Stomach (tissue), 9 donors: ENCODE results near the gene SRSF8. TPM values are rescaled to one million over a fixed set of nuclear protein-coding genes. Genes with fewer than 3 reads are reported as not detected.

Experiments used
- DNase-seq, 2 donors: peaks; one replicate each; pipeline versions ENCODE4 v3.0.0 to v3.0.0-alpha.2; 2013 to 2019
- H3K27ac ChIP-seq, 5 donors: fragments of 200-600 bp in 4 of 5; sonication (generic) in 4 of 5; one replicate each; pipeline ENCODE4 v1.5.1; 2013 to 2019; ENCODE audit warnings: mild to moderate bottlenecking in 1 of 5, moderate library complexity in 1 of 5
- H3K27me3 ChIP-seq, 3 donors: fragments of 200-600 bp; sonication (generic); one replicate each; pipeline ENCODE4 v1.5.1; 2017 to 2019; ENCODE audit warnings: mixed run types in 1 of 3
- H3K36me3 ChIP-seq, 4 donors: fragments of 200-600 bp; sonication (generic); 1 replicate in 3 of 4; 2 replicates in 1 of 4; pipeline ENCODE4 v1.5.1; 2016 to 2019
- H3K4me1 ChIP-seq, 4 donors: fragments of 200-600 bp; sonication (generic); one replicate each; pipeline ENCODE4 v1.5.1; 2016 to 2019
- H3K4me3 ChIP-seq, 4 donors: fragments of 200-600 bp; sonication (generic) in 3 of 4; one replicate each; pipeline ENCODE4 v1.5.1; 2016 to 2019; ENCODE audit warnings: mild to moderate bottlenecking in 1 of 4
- H3K9me3 ChIP-seq, 4 donors: fragments of 200-600 bp; sonication (generic); one replicate each; pipeline ENCODE4 v1.5.1; 2016 to 2019
- CTCF ChIP-seq, 7 experiments: fragments of 450-650 bp in 4 of 7; fragments of 200-600 bp in 3 of 7; sonication (generic) in 3 of 7; IDR thresholded peaks; one replicate each; pipeline ENCODE4 v1.5.1; 2016 to 2019; ENCODE audit warnings: antibody characterized with exemption in 7 of 7, control low read depth in 2 of 7, mild to moderate bottlenecking in 1 of 7
- EP300 ChIP-seq: sonication (generic); formaldehyde crosslinking; IDR thresholded peaks from one replicate; pipeline ENCODE4 v1.6.1; 2017; ENCODE audit warnings: antibody characterized with exemption
- POLR2A ChIP-seq, 4 donors: fragments of 450-650 bp; IDR thresholded peaks; one replicate each; pipeline ENCODE4 v1.6.1; 2016; ENCODE audit warnings: antibody characterized with exemption in 4 of 4, control low read depth in 2 of 4, mild to moderate bottlenecking in 1 of 4, moderate library complexity in 1 of 4
- POLR2AphosphoS5 ChIP-seq, 3 donors: sonication (generic); formaldehyde crosslinking; IDR thresholded peaks; one replicate each; pipeline ENCODE4 v1.6.1; 2016; ENCODE audit warnings: antibody characterized with exemption in 3 of 3
- WGBS, 5 donors: extraction: QIAGEN DNeasy Blood & Tissue Kit in 3 of 5; methylation state at CpG; one replicate each; pipeline versions ENCODE4 v1.1.5 to v1.1.7; 2013 to 2018; 5-methylcytosine and 5-hydroxymethylcytosine counted together
- intact Hi-C: fragments of 100-400 bp; cut with DNase I; formaldehyde crosslinking; loops from one replicate; pipeline ENCODE4 v1.15.1; 2023; ENCODE audit warnings: low total_unique reads
- polyA plus RNA-seq, 3 donors: library from polyadenylated mRNA; stranded (reverse); fragments of 200-250 nt; gene quantifications; one replicate each; pipeline ENCODE4 v1.2.3, GENCODE V29; 2013
- total RNA-seq, 5 donors: library from RNA; depleted of rRNA; stranded (reverse); fragments of >200 nt; gene quantifications; one replicate each; pipeline versions ENCODE4 v1.1.0 to v1.2.3, GENCODE V29; 2014 to 2016
- donor health status: healthy with polysubstance abuse.
- donor health status: Bipolar disorder and iron deficiency.
- donor health status: healthy.

SRSF8 gene
- total and polyA plus RNA-seq, 8 donors, result 10.7 to 39.6 (median 29.3) TPM

- no peak for DNase-seq
- Histone ChIP-seq H3K27ac (no peak overlapping the region), H3K36me3 (no peaks in the 10 kb centered on the region), H3K27me3 (no peaks in the 10 kb centered on the region), H3K4me1 (peaks cover 0 to 4% (median 0%) of the 10 kb centered on the region in 4 donors), H3K9me3 (no peaks in the 10 kb centered on the region), H3K4me3 (no peak overlapping the region)
- intact Hi-C loops, result no loop called here
- TF ChIP-seq EP300 (no peak), CTCF (IDR thresholded peaks at IDR 0.05) (no peak), POLR2A (IDR thresholded peaks at IDR 0.05) (no peak)
- WGBS, 5 donors, result 68 to 90% (median 76%) methylated on average over 3 of the region's 3 CpGs
Observed at GRCh38 chr11:95098826-95099225, 32.1 kb downstream of the SRSF8 start.

GRCh38 chr11:95100191-95100648 is 33.5 kb downstream of the SRSF8 start:
- Histone ChIP-seq H3K4me3 (no peak overlapping the region), H3K27me3 (no peaks in the 10 kb centered on the region), H3K27ac (no peak overlapping the region), H3K4me1 (peaks cover 0 to 4% (median 0%) of the 10 kb centered on the region in 4 donors), H3K36me3 (no peaks in the 10 kb centered on the region), H3K9me3 (no peaks in the 10 kb centered on the region)
- intact Hi-C loops, result no loop called here
- no peak for DNase-seq
- 75 to 83% (median 79%) methylated on average over 4 of the region's 4 CpGs for WGBS, 5 donors
- TF ChIP-seq EP300 (no peak), CTCF (IDR thresholded peaks at IDR 0.05) (no peak), POLR2A (IDR thresholded peaks at IDR 0.05) (no peak)

- TF ChIP-seq CTCF (IDR thresholded peaks at IDR 0.05) (no peak), EP300 (no peak), POLR2AphosphoS5 (IDR thresholded peaks at IDR 0.05) (no peak), POLR2A (IDR thresholded peaks at IDR 0.05) (no peak)
- intact Hi-C loops, result no loop called here
- WGBS, 5 donors, result 83 to 94% (median 89%) methylated on average over 6 of the region's 6 CpGs
Observed at GRCh38 chr11:95100856-95101507, 34.3 kb downstream of the SRSF8 start.

GRCh38 chr11:95101935-95102334 is 35.2 kb downstream of the SRSF8 start:
- no peak for TF ChIP-seq POLR2AphosphoS5 (IDR thresholded peaks at IDR 0.05)
- TF ChIP-seq POLR2A (IDR thresholded peaks at IDR 0.05), result no peak
- no peak for TF ChIP-seq CTCF (IDR thresholded peaks at IDR 0.05)
- no peak for TF ChIP-seq EP300
- H3K4me1 ChIP-seq, result peaks cover 0 to 4% (median 0%) of the 10 kb centered on the region in 4 donors
- no peak for DNase-seq
- no peaks in the 10 kb centered on the region for H3K9me3 ChIP-seq
- 72 to 95% (median 77%) methylated on average over 1 of the region's 1 CpG for WGBS, 5 donors
- no peak overlapping the region for H3K27ac ChIP-seq
- H3K36me3 ChIP-seq, result no peaks in the 10 kb centered on the region
- no peak overlapping the region for H3K4me3 ChIP-seq
- intact Hi-C loops, result no loop called here
- H3K27me3 ChIP-seq, result no peaks in the 10 kb centered on the region

More at GRCh38 chr11:95100856-95101507, 34.3 kb downstream of the SRSF8 start:
- H3K27me3 ChIP-seq, result no peaks in the 10 kb centered on the region
- DNase-seq, result no peak
- no peak overlapping the region for H3K27ac ChIP-seq
- no peak overlapping the region for H3K4me3 ChIP-seq
- no peaks in the 10 kb centered on the region for H3K36me3 ChIP-seq
- no peaks in the 10 kb centered on the region for H3K9me3 ChIP-seq
- H3K4me1 ChIP-seq, result peaks cover 0 to 4% (median 0%) of the 10 kb centered on the region in 4 donors
